C4-2B (cell line): ENCODE results near the gene FITM2.

Experiments used
- H3K27ac ChIP-seq: fragments of 450-650 bp; 2 replicates; pipeline ENCODE4 v1.5.1; 2017
- ZFX ChIP-seq: fragments of 450-650 bp; IDR thresholded peaks from 2 replicates; pipeline ENCODE4 v1.6.1; 2017
- TF ChIP-seq, protein P1 (sequence below): fragments of 450-650 bp; conservative IDR thresholded peaks from 2 replicates; pipeline ENCODE4 v1.5.1; 2017; ENCODE audit warnings: mild to moderate bottlenecking

The FITM2 gene

DNA sequence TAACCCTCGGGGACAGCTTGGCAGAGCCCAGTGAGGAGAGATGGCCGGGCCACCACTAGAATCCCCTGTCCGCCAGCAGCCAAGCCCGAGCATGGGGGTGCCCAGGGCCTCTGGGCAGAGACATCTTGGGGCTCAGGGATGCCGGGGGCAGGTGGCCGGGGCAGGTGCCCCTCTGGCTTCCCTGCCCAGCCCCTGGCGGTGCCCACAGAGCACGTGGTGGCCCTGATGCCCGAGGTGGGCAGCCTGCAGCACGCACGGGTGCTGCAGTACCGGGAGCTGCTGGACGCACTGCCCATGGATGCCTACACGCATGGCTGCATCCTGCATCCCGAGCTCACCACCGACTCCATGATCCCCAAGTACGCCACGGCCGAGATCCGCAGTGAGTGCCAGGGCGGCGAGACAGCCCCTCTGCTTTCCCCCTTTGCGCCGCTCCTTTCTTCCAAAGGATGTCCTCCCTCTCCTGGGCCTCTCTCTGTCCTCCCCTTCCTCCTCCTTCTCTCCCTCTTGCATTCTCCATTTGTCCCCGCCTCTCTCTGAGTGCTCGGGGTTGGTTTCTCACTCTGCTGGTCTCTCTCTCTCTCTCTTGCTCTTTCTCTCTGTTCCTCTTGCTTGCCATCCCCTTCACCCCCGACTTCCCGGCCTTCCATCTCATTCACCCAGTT, 52.6 kb downstream of the FITM2 start:
- no peak overlapping the region for H3K27ac ChIP-seq
- TF ChIP-seq, protein P1, sequence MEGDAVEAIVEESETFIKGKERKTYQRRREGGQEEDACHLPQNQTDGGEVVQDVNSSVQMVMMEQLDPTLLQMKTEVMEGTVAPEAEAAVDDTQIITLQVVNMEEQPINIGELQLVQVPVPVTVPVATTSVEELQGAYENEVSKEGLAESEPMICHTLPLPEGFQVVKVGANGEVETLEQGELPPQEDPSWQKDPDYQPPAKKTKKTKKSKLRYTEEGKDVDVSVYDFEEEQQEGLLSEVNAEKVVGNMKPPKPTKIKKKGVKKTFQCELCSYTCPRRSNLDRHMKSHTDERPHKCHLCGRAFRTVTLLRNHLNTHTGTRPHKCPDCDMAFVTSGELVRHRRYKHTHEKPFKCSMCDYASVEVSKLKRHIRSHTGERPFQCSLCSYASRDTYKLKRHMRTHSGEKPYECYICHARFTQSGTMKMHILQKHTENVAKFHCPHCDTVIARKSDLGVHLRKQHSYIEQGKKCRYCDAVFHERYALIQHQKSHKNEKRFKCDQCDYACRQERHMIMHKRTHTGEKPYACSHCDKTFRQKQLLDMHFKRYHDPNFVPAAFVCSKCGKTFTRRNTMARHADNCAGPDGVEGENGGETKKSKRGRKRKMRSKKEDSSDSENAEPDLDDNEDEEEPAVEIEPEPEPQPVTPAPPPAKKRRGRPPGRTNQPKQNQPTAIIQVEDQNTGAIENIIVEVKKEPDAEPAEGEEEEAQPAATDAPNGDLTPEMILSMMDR: no peak
- no peak for TF ChIP-seq ZFX

DNA sequence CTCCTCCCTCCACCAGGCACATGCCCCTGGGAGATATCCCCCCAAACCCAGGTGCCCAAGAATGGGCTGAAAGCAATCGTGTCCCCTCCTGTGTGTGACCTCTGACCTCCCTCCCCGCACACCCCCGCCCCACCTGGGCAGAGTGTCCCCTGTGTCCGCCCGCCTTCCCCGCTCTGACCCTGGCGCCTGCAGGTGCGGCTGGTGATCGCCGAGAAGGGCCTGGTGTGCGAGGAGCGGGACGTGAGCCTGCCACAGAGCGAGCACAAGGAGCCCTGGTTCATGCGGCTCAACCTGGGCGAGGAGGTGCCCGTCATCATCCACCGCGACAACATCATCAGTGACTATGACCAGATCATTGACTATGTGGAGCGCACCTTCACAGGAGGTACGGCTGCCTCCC, 54.0 kb downstream of the FITM2 start:
- no peak overlapping the region for H3K27ac ChIP-seq
- TF ChIP-seq ZFX: no peak
- TF ChIP-seq, protein P1: no peak

DNA sequence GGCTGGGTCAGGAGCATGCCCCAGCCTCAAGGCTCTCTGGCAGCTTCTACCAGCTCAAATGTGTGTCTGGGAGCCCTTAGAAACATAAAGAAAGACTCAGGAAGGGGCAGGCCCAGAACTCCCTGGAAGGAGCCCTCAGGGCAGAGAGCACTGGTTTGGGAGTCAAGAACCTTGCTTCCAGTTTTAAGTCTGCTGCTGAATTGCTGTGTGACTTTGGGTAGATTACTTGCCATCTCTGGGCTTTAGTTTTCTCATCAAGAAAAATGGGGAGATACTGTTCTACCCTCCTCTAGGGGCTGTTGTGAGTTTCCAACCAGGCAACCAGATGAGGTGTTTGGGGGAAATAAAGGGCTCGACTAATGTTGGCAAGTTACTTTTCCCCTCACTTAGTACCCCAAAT, 55.1 kb downstream of the FITM2 start:
- no peak for TF ChIP-seq ZFX
- TF ChIP-seq, protein P1: no peak
- H3K27ac ChIP-seq: no peak overlapping the region

DNA sequence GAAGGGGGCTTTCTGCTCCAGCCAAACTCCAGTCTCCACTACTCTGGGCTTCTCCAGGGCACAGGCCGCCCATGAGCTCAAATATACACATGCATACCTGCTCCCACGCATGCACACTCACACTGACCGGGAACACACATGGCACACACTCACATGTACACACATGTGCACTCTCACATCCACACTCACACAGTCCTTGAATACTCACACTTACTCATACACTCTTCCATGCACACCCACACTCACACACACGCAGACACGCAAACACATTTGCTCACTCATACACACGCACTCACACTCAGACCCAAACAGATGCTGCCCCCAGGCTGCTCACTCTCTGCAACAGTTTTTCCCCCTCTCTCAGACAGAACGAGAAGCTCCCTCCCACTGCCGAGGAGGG, 56.9 kb downstream of the FITM2 start:
- TF ChIP-seq ZFX: no peak
- TF ChIP-seq, protein P1: no peak
- no peak overlapping the region for H3K27ac ChIP-seq

DNA sequence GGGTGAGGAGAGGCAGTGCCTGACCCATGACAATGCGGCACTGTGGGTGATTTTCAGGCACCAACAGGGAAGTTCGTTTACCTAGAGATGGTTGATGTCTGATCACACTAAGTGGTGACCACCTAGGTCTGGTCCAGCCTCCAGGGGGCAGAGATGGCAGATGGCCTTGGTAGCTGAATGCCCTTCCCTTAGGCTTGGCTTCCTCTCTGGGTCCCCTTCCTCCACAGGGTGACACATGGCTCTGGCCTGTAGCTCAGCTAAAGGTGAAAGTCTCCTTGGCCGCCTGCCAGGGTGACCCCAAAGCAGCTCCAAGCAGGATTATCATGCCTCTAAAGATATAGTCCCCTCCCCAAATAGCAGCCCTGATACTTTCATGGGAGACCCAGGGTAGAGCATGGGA, 57.5 kb downstream of the FITM2 start:
- TF ChIP-seq, protein P1: no peak
- TF ChIP-seq ZFX: no peak

More for the DNA sequence above, 57.5 kb downstream of the FITM2 start:
- H3K27ac ChIP-seq: no peak overlapping the region
